Activated gamma-delta T cell (primary cell): ENCODE results near the gene RIMS3.

Experiments
- DNase-seq: peaks from one replicate; lab custom pipeline; 2025; lab: John Stamatoyannopoulos, UW

Gene RIMS3

GRCh38 chr1:40691538-40692428 lies 26.3 kb upstream of the RIMS3 start, which contains the start of gene NFYC:
Gene NFYC (plus strand): TSS chr1:40691704. CDS start chr1:40738844, 47,140 bp downstream.
- peak; percentile 89 for DNase-seq

GRCh38 chr1:40690771-40691537 lies 25.5 kb upstream of the RIMS3 start:
- no peak for DNase-seq

GRCh38 chr1:40689737-40690136 lies 24.3 kb upstream of the RIMS3 start:
- DNase-seq, result no peak

GRCh38 chr1:40687661-40688060 lies 22.2 kb upstream of the RIMS3 start:
- no peak for DNase-seq

- no peak for DNase-seq
These were observed 21.6 kb upstream of the RIMS3 start for GRCh38 chr1:40687059-40687458.

- no peak for DNase-seq
These were observed 19.2 kb upstream of the RIMS3 start for GRCh38 chr1:40684669-40685068.

GRCh38 chr1:40679165-40679953 lies 13.9 kb upstream of the RIMS3 start:
- no peak for DNase-seq

- DNase-seq, result no peak
These were observed 11.0 kb upstream of the RIMS3 start for GRCh38 chr1:40676501-40676900.

- no peak for DNase-seq
These were observed 8.0 kb upstream of the RIMS3 start for GRCh38 chr1:40673452-40673851.

- peak; percentile 24 for DNase-seq
These were observed 3.5 kb upstream of the RIMS3 start for GRCh38 chr1:40668769-40669525.

- no peak for DNase-seq
These were observed 691 bp downstream of the RIMS3 start for GRCh38 chr1:40664791-40665190.

GRCh38 chr1:40664167-40664537 lies 1.3 kb downstream of the RIMS3 start:
- no peak for DNase-seq

- no peak for DNase-seq
These were observed 1.9 kb downstream of the RIMS3 start for GRCh38 chr1:40663324-40664166.

GRCh38 chr1:40662864-40663263 lies 2.6 kb downstream of the RIMS3 start:
- DNase-seq, result no peak

- no peak for DNase-seq
These were observed 3.3 kb downstream of the RIMS3 start for GRCh38 chr1:40662151-40662550.

- no peak for DNase-seq
These were observed 3.8 kb downstream of the RIMS3 start for GRCh38 chr1:40661678-40662077.

- DNase-seq, result no peak
These were observed 5.9 kb downstream of the RIMS3 start for GRCh38 chr1:40659649-40659947.

- no peak for DNase-seq
These were observed 6.5 kb downstream of the RIMS3 start for GRCh38 chr1:40658751-40659648.

- no peak for DNase-seq
These were observed 8.4 kb downstream of the RIMS3 start for GRCh38 chr1:40657046-40657445.
